ENCODE data around the gene B4GALNT4.

DNA sequence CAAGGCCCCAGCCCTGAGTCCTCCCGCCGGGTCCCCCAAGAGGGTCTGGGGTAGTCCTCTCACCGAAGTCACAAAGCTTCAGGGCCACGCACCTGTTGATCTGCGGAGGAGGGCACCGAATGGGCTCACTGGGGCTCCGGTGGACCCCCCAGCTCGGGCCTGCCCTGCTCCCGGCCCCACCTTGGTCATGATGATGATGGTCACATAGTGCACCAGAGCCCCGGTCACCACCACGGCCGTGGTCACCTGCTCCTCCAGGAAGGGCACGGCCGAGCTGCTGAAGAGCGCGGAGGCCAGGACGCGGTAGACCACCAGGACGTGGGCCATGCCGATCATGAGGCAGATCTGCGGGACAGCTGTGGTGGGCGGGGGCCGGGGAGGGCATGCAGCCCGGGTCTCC, 59.0 kb downstream of the B4GALNT4 start:
- TF ChIP-seq POLR2A (IDR thresholded peaks at IDR 0.05) = no peak
- TF ChIP-seq, protein P1, sequence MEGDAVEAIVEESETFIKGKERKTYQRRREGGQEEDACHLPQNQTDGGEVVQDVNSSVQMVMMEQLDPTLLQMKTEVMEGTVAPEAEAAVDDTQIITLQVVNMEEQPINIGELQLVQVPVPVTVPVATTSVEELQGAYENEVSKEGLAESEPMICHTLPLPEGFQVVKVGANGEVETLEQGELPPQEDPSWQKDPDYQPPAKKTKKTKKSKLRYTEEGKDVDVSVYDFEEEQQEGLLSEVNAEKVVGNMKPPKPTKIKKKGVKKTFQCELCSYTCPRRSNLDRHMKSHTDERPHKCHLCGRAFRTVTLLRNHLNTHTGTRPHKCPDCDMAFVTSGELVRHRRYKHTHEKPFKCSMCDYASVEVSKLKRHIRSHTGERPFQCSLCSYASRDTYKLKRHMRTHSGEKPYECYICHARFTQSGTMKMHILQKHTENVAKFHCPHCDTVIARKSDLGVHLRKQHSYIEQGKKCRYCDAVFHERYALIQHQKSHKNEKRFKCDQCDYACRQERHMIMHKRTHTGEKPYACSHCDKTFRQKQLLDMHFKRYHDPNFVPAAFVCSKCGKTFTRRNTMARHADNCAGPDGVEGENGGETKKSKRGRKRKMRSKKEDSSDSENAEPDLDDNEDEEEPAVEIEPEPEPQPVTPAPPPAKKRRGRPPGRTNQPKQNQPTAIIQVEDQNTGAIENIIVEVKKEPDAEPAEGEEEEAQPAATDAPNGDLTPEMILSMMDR (IDR thresholded peaks at IDR 0.05) = no peak
